Hematopoietic multipotent progenitor cell treated with erythropoietin and hydrocortisone succinate and interleukin-3 and kit ligand, for 6 days (in vitro differentiated cells): ENCODE results near the gene TGFB2.
A peak's percentile ranks its signal among the peaks of the same experiment; 100 is the strongest.

ENCODE experiments used
- DNase-seq: peaks from one replicate; pipeline ENCODE4 v3.0.0-alpha.2; 2015

Gene TGFB2

GRCh38 chr1:218363141-218363540, 18.0 kb downstream of the TGFB2 start:
- DNase-seq: no peak

GRCh38 chr1:218364028-218364710, 19.0 kb downstream of the TGFB2 start:
- DNase-seq: no peak

GRCh38 chr1:218365226-218365999, 20.3 kb downstream of the TGFB2 start:
- DNase-seq: no peak

- DNase-seq: no peak
Observed at GRCh38 chr1:218366322-218367052, 21.4 kb downstream of the TGFB2 start.

DNA sequence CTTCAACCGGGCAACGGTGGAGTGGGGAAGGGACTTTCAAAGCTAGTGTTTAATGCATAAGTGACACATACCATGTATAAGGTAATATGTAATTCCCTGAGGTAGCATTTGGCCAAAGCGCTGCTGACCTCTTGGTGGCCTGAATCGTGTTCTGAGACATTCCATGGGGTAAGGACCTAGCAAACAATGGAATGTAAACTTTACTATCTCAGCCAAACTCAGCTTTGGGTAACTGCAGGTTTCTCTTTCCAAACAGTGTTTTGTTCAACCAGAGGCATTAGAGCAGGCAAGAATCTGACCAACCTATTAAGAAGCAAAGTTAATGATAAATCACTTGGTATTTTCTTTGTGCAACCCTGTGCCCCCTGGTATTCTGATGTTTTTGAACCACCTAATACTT, 22.0 kb downstream of the TGFB2 start:
- DNase-seq: no peak

DNA sequence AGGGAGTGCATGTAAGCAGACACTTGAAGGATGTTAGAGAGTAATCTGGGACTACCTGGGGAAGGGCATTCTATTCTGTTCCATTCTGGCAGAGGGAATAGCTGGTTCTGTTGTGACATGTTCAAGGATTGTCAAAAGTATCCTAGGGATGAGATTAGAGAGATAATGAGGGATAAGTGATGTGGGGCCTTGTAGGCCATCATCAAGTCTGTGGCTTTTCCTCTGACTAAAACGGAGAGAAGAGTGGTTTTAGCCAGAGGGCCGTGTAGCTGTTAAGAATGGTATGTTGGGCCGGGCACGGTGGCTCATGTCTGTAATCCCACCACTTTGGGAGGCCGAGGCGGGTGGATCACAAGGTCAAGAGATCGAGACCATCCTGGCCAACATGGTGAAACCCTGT, 23.6 kb downstream of the TGFB2 start:
- DNase-seq: no peak

- no peak for DNase-seq
Observed at GRCh38 chr1:218369688-218370511, 24.8 kb downstream of the TGFB2 start.

GRCh38 chr1:218371927-218372672, 27.0 kb downstream of the TGFB2 start:
- DNase-seq: no peak

DNA sequence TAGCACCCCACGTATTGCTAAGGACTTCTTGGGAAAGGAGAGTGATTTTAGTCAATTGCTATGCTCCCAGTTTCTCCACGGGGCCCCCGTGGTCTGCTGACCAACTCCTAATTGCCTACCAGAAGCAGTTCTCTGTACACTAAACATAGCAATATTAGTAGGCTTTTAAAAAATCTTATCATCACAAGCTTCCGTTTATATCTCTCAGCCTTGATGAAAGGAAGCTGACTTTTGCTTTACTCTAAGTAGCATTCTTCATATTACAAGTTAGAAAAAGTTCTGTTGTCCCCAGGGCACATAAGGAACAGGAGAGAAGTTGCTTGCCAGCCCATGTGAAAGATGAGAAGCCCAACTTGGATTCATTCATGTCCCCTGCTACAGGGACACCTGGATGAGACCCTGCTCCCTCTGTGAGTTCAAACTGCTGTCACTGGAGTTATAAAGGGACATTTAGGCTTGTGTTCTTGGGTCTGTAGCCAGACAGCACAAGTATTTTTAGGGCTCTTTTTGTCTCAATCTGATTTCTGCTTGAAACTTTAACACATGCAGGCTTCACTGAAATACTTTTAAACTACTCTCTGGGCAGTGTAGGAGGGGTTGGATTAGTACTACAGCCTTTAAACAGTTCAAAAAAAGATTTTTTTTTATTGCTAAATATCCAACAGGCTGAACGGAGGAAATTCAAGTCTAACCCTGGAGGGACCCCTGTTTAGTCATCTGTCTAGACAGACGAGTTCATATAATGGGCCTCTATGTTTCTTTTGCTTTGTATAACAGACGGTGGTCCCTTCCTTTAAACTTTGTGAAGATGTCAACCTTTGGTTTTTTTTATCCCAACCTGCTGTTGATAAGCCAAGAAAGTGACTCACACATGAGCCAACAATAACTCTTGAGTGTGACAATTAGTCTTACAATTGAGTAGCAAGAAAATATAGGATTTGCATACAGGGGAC, 29.5 kb downstream of the TGFB2 start:
- DNase-seq: no peak

DNA sequence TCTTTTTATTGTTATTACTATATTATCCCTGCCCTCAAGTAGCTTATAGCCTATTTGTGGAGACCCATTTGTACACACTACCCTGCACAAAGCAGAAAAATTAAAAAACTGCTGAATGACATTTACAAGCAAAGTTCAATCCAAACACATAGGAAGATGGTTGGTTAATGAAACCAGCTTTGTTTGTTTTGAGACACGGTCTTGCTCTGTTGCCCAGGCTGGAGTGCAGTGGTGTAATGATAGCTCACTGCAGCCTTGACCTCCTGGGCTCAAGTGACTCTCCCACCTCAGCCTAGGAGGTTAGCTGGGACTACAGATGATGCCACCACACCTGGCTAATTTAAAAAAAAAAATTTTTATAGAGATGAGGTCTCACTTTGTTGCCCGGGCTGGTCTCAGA, 31.6 kb downstream of the TGFB2 start:
- DNase-seq: no peak

GRCh38 chr1:218377143-218377660, 32.1 kb downstream of the TGFB2 start:
- peak; percentile 63 for DNase-seq

GRCh38 chr1:218380125-218380977, 35.2 kb downstream of the TGFB2 start:
- DNase-seq: no peak

GRCh38 chr1:218382261-218382660, 37.1 kb downstream of the TGFB2 start:
- DNase-seq: no peak

DNA sequence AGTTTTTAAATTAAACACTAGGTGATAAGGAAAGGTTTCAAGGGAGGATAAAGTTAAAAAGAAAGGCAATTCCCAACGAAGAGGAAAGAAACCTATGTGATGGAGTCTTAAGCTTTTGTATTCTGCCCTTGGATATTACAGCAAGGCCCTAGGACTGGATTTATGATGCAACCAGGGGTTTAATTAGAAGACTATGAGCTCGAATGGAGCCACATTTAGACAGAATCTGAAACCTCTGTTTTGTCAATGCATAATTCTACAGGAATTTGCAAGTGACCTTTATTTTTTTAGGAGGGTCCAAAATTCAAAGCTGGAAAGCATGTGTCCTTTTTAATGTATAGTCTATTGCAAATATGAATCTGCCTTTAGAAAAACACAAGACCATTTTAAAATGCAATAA, 37.9 kb downstream of the TGFB2 start:
- no peak for DNase-seq

DNA sequence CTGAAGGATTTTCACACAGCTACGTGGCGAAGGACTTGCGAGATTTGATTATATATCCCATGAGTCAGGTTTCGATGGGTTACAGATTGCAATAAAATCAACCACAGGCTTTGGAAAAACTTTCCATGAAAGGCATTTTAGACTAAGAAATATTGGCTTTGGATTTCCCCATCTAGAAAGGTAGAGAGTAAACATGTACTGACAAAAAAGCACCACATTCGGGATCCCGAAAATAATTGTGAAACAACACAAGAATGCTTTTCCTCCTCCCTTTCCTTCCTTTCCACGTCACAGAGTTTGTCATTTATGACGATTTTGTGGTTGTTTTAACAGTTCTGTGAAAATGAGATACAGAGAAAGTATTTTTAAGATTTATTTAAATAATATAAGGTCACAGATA, 38.5 kb downstream of the TGFB2 start:
- DNase-seq: no peak

DNA sequence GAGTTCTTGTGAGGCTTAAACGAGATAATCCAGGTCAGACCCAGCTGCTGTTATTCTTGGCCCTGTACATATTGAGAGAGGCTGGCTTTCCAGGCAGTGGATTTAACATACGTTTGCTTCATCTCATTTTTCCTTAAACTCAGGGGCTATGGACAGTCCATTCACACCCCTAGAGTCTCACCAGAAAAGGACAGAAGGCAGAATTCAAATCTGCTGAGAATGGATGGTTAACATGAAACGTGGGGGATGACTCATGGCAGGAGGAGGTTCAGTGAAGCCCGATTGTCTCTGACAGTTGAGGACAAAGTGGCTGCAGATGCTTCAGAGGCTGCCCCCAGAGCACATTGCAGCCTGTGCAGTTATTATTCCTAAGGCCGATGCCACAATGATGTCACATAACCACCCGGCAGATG, 39.5 kb downstream of the TGFB2 start:
- no peak for DNase-seq

- DNase-seq: no peak
Observed at GRCh38 chr1:218388591-218388990, 43.5 kb downstream of the TGFB2 start.

DNA sequence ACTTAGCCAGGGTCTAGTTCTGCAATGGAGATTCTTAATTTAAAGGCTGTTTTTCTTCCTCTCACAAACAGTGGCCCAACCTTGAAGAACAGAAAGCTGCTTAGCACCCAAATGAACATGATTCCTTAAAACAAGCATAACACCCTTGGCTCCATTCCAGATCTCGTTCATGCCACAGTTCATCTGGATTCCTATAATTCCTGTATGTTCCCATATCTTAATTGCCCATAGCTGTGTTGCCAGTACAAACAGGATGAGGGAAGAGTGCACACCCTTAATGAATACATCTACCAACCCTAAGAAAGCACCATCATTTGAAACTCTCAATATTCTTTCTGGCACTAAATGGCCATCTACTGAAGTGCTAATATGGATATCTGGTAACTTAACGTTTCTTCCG, 45.5 kb downstream of the TGFB2 start:
- DNase-seq: no peak

- DNase-seq: no peak
Observed at GRCh38 chr1:218392780-218393179, 47.6 kb downstream of the TGFB2 start.

DNA sequence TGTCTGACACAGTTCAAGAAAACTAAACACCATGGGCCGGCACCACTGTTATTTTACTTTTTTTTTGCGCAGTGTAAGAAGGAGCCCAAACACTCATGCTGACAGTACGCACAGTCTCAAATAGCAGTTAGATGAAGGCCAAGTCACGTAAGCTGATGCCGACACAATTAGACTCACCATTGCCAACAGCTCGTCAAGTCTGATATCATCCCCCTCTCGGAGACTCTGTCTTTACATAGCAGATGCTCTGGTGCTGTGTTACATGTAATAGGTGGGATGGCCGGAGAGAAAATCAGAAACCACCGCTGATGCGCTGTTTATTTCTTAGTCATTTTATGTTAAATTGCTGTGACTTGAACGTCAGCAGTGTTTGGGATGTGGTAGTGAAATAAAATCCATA, 49.3 kb downstream of the TGFB2 start:
- no peak for DNase-seq
